SK-N-MC (cell line): ENCODE data around the gene EVI5L.

Experiments used
- EZH2 ChIP-seq: fragments of 200-600 bp; sonication (generic); IDR thresholded peaks from one replicate; pipeline ENCODE4 v1.6.1; 2017; ENCODE audit warnings: antibody characterized with exemption
- POLR2AphosphoS5 ChIP-seq: IDR thresholded peaks from 2 replicates; pipeline ENCODE4 v1.6.1; 2012; ENCODE audit warnings: mild to moderate bottlenecking, low read depth, low read length, borderline replicate concordance

DNA sequence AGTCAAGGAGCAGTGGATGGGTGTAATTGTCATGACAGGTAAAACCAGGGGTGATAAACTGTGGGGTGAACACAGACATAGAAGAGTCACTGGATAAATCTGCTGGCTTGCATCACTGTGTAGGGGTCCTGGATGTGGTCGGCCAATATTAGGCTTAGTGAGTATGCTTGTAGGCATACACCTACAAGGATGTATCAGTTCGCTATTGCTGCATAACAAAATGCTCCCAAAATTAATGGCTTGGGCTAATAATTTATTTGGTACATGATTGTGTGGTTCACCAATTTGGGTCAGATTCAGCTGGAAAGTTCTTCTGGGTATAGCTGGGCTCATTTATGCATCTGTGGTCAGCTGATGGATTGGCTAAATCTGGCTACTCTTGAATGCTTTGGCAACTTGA is 11.2 kb upstream of the EVI5L start:
- no peak for TF ChIP-seq EZH2
- no peak for TF ChIP-seq POLR2AphosphoS5
